HEK293 (cell line): Measurements from ENCODE around the gene DNAH8.

Experiments used
- CTCF ChIA-PET: fragments of 350-600 bp; formaldehyde crosslinking; extraction: SDS; loops from one replicate; lab custom pipeline; 2021; ENCODE audit warnings: antibody characterized with exemption; lab: Yijun Ruan, JAX
- POLR2A ChIA-PET: fragments of 300-600 bp; formaldehyde crosslinking; extraction: SDS; loops from one replicate; lab custom pipeline; 2020; ENCODE audit warnings: antibody characterized with exemption, inconsistent platforms; lab: Yijun Ruan, JAX
- H3K27ac ChIP-seq: fragments of 200-500 bp; sonication (Bioruptor generic); 2 replicates; pipeline ENCODE4 v1.5.1; 2014; ENCODE audit warnings: low read depth, low read length, control low read depth, inconsistent platforms; ENCODE audit errors: extremely low read depth
- H3K36me3 ChIP-seq, 2 experiments: fragments of 200-500 bp in 1 of 2; sonication (Bioruptor generic) in 1 of 2; 1 replicate in 1 of 2; 2 replicates in 1 of 2; pipeline ENCODE4 v1.5.1; 2014 to 2017; ENCODE audit warnings: inconsistent platforms in 2 of 2, low read length in 2 of 2; ENCODE audit not compliant: control insufficient read depth in 2 of 2, insufficient read depth in 1 of 2
- H3K4me1 ChIP-seq: fragments of 200-500 bp; sonication (Bioruptor generic); 2 replicates; pipeline ENCODE4 v1.5.1; 2014; ENCODE audit warnings: mild to moderate bottlenecking, low read length, inconsistent platforms; ENCODE audit not compliant: control insufficient read depth, insufficient read depth
- H3K4me3 ChIP-seq: 2 replicates; pipeline ENCODE4 v1.5.1; 2011; ENCODE audit warnings: low read depth, mild to moderate bottlenecking, control low read depth, low read length, moderate library complexity
- H3K9me3 ChIP-seq: fragments of 200-500 bp; sonication (Bioruptor generic); 2 replicates; pipeline ENCODE4 v1.5.1; 2014; ENCODE audit warnings: low read depth, low read length, inconsistent platforms; ENCODE audit not compliant: control insufficient read depth, insufficient read depth
- EGR2 ChIP-seq: fragments of 450-650 bp; formaldehyde crosslinking; IDR thresholded peaks from 2 replicates; pipeline ENCODE4 v1.5.1; 2016; ENCODE audit warnings: low read depth, missing biosample characterization, missing genetic modification characterization
- GLIS1 ChIP-seq: fragments of 450-650 bp; formaldehyde crosslinking; IDR thresholded peaks from 2 replicates; pipeline ENCODE4 v1.5.1; 2016; ENCODE audit warnings: missing biosample characterization, missing genetic modification characterization
- KLF1 ChIP-seq: fragments of 450-650 bp; formaldehyde crosslinking; IDR thresholded peaks from 2 replicates; pipeline ENCODE4 v1.5.1; 2016; ENCODE audit warnings: missing biosample characterization, missing genetic modification characterization
- RBAK ChIP-seq: fragments of 450-650 bp; formaldehyde crosslinking; IDR thresholded peaks from 2 replicates; pipeline ENCODE4 v1.5.1; 2016; ENCODE audit warnings: missing biosample characterization, missing genetic modification characterization
- SP2 ChIP-seq: fragments of 450-650 bp; formaldehyde crosslinking; IDR thresholded peaks from 2 replicates; pipeline ENCODE4 v1.5.1; 2016; ENCODE audit warnings: missing biosample characterization, missing genetic modification characterization
- SP3 ChIP-seq: fragments of 450-650 bp; formaldehyde crosslinking; IDR thresholded peaks from 2 replicates; pipeline ENCODE4 v1.5.1; 2016; ENCODE audit warnings: missing biosample characterization, missing genetic modification characterization
- WT1 ChIP-seq: fragments of 450-650 bp; formaldehyde crosslinking; IDR thresholded peaks from 2 replicates; pipeline ENCODE4 v1.5.1; 2016; ENCODE audit warnings: missing biosample characterization, missing genetic modification characterization
- ZBTB17 ChIP-seq: fragments of 450-650 bp; formaldehyde crosslinking; IDR thresholded peaks from 2 replicates; pipeline ENCODE4 v1.5.1; 2016; ENCODE audit warnings: missing biosample characterization, missing genetic modification characterization
- ZBTB7A ChIP-seq: fragments of 450-650 bp; formaldehyde crosslinking; IDR thresholded peaks from 2 replicates; pipeline ENCODE4 v1.5.1; 2016; ENCODE audit warnings: low read depth, missing biosample characterization, missing genetic modification characterization
- ZEB2 ChIP-seq: fragments of 450-650 bp; formaldehyde crosslinking; IDR thresholded peaks from 2 replicates; pipeline ENCODE4 v1.5.1; 2016; ENCODE audit warnings: missing biosample characterization, missing genetic modification characterization
- ZNF18 ChIP-seq: fragments of 450-650 bp; formaldehyde crosslinking; IDR thresholded peaks from 2 replicates; pipeline ENCODE4 v1.5.1; 2016; ENCODE audit warnings: missing biosample characterization, missing genetic modification characterization
- ZNF354C ChIP-seq: fragments of 450-650 bp; formaldehyde crosslinking; IDR thresholded peaks from 2 replicates; pipeline ENCODE4 v1.5.1; 2016; ENCODE audit warnings: missing biosample characterization, missing genetic modification characterization, low read depth, borderline replicate concordance
- ZNF366 ChIP-seq: fragments of 450-650 bp; formaldehyde crosslinking; conservative IDR thresholded peaks from 2 replicates; pipeline ENCODE4 v1.5.1; 2016; ENCODE audit warnings: missing biosample characterization, missing genetic modification characterization
- ZNF529 ChIP-seq: fragments of 450-650 bp; formaldehyde crosslinking; IDR thresholded peaks from 2 replicates; pipeline ENCODE4 v1.5.1; 2017; ENCODE audit warnings: missing genetic modification characterization, missing biosample characterization; ENCODE audit not compliant: insufficient replicate concordance
- ZNF600 ChIP-seq: fragments of 450-650 bp; formaldehyde crosslinking; IDR thresholded peaks from 2 replicates; pipeline ENCODE4 v1.5.1; 2016; ENCODE audit warnings: missing biosample characterization, missing genetic modification characterization
- ZNF701 ChIP-seq: fragments of 450-650 bp; formaldehyde crosslinking; IDR thresholded peaks from 2 replicates; pipeline ENCODE4 v1.5.1; 2016; ENCODE audit warnings: missing biosample characterization, missing genetic modification characterization
- ZNF76 ChIP-seq: fragments of 450-650 bp; formaldehyde crosslinking; IDR thresholded peaks from 2 replicates; pipeline ENCODE4; 2016; ENCODE audit warnings: low read depth, missing biosample characterization, missing genetic modification characterization, borderline replicate concordance
- ZNF830 ChIP-seq: fragments of 450-650 bp; IDR thresholded peaks from 2 replicates; pipeline ENCODE4 v1.5.0; 2018; ENCODE audit warnings: missing biosample characterization, missing genetic modification characterization, low read depth, mild to moderate bottlenecking, moderate library complexity
- TF ChIP-seq, protein P1 (sequence below): fragments of 450-650 bp; formaldehyde crosslinking; IDR thresholded peaks from 2 replicates; pipeline ENCODE4 v1.5.1; 2016; ENCODE audit warnings: missing biosample characterization, missing genetic modification characterization

Gene DNAH8

GRCh38 chr6:38673397-38674165 lies 41.5 kb upstream of the DNAH8 start:
- CTCF ChIA-PET: interaction anchor here (0.6 to 1.4 kb wide), 7 partner anchors 9 to 630 kb away, joined by 3 to 6 read pairs (median 3); no protein-coding TSS in a partner anchor
- peaks cover 21 to 41% of the 10 kb centered on the region in 2 experiments for H3K36me3 ChIP-seq
- no peak overlapping the region for H3K4me3 ChIP-seq
- H3K27ac ChIP-seq: no peak overlapping the region
- POLR2A ChIA-PET: interaction anchor here (0.6 to 0.8 kb wide), 2 partner anchors 30 to 1236 kb away, joined by 3 to 4 read pairs; partner anchors contain the start of gene GLO1
- TF ChIP-seq ZBTB17 (tag by site-specific recombination) (no peak), KLF1 (peak; percentile 51; the same call in 1 of the 2 replicates), ZBTB7A (tag by site-specific recombination) (no peak), GLIS1 (tag by site-specific recombination) (peak; percentile 31; the same call in 1 of the 2 replicates), WT1 (no peak), SP2 (tag by site-specific recombination) (0 out of 2 replicates have a peak, but pooled peaks have one; percentile 15), ZNF600 (tag by site-specific recombination) (0 out of 2 replicates have a peak, but pooled peaks have one; percentile 46), ZNF354C (no peak), ZNF76 (0 out of 2 replicates have a peak, but pooled peaks have one; percentile 40), ZNF529 (tag by site-specific recombination) (no peak), RBAK (tag by site-specific recombination) (no peak), ZNF830 (tag by site-specific recombination) (no peak), ZNF366 (tag by site-specific recombination) (no peak), ZNF701 (tag by site-specific recombination) (no peak), SP3 (tag by site-specific recombination) (0 out of 2 replicates have a peak, but pooled peaks have one; percentile 24), ZEB2 (tag by site-specific recombination) (0 out of 2 replicates have a peak, but pooled peaks have one; percentile 33), ZNF18 (tag by site-specific recombination) (0 out of 2 replicates have a peak, but pooled peaks have one; percentile 41), EGR2 (tag by site-specific recombination) (no peak)
- TF ChIP-seq, protein P1, sequence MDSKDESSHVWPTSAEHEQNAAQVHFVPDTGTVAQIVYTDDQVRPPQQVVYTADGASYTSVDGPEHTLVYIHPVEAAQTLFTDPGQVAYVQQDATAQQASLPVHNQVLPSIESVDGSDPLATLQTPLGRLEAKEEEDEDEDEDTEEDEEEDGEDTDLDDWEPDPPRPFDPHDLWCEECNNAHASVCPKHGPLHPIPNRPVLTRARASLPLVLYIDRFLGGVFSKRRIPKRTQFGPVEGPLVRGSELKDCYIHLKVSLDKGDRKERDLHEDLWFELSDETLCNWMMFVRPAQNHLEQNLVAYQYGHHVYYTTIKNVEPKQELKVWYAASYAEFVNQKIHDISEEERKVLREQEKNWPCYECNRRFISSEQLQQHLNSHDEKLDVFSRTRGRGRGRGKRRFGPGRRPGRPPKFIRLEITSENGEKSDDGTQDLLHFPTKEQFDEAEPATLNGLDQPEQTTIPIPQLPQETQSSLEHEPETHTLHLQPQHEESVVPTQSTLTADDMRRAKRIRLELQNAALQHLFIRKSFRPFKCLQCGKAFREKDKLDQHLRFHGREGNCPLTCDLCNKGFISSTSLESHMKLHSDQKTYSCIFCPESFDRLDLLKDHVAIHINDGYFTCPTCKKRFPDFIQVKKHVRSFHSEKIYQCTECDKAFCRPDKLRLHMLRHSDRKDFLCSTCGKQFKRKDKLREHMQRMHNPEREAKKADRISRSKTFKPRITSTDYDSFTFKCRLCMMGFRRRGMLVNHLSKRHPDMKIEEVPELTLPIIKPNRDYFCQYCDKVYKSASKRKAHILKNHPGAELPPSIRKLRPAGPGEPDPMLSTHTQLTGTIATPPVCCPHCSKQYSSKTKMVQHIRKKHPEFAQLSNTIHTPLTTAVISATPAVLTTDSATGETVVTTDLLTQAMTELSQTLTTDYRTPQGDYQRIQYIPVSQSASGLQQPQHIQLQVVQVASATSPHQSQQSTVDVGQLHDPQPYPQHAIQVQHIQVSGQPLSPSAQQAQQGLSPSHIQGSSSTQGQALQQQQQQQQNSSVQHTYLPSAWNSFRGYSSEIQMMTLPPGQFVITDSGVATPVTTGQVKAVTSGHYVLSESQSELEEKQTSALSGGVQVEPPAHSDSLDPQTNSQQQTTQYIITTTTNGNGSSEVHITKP: peak; percentile 68
- no peaks in the 10 kb centered on the region; the same call in 1 of the 2 replicates for H3K4me1 ChIP-seq
- no peaks in the 10 kb centered on the region for H3K9me3 ChIP-seq
